ENCODE measurements around the gene MRPS18B. TPM values are rescaled to one million over a fixed set of nuclear protein-coding genes. Genes with fewer than 3 reads are reported as not detected.
"Not testable (repeated sequence)": the region's sequence is repeated elsewhere in the genome, so short reads cannot be mapped to it uniquely, and the experiment has no call there.

Gene MRPS18B
- total RNA-seq, 2 donors from 2014 or later, result 27.8 to 29.6 TPM

DNA sequence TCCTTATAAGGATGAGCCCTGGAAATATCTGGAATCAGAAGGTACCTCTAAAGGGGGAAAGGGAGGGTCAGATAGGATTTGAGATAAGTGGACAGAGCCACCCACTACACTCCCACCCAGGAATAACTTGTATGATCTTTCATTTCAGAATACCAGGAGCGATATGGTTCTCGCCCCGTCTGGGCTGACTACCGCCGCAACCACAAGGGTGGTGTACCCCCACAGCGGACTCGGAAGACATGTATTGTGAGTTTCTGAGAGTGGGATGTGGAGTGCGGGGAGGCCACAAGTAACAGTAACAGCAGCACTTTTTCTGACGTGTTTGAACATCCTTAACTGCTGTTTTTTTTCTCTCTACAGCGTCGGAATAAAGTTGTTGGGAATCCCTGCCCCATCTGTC is 1.9 kb downstream of the MRPS18B start:
- peak; percentile 35 for DNase-seq (ENCODE audit: low spot score)
- intact Hi-C loops (cut with DNase I), result no loop called here

- intact Hi-C loops (cut with DNase I), result loop anchor here in 1 of 2 donors (10.0 kb wide), 1 partner anchor 99 kb away; the partner anchor contains the start of gene TUBB
These were observed 7.9 kb downstream of the MRPS18B start for GRCh38 chr6:30625511-30625910.

GRCh38 chr6:30626484-30627366 is 9.1 kb downstream of the MRPS18B start, which contains the start of gene ATAT1:
Gene ATAT1 (plus strand): TSS chr6:30626874.
- intact Hi-C loops (cut with DNase I), result loop anchor here in 1 of 2 donors (10.0 kb wide), 1 partner anchor 98 kb away; the partner anchor contains the start of gene TUBB
- DNase-seq (ENCODE audit: low spot score), result peak; percentile 97

More at GRCh38 chr6:30625511-30625910, 7.9 kb downstream of the MRPS18B start:
- peak; percentile 37 for DNase-seq (ENCODE audit: low spot score)

DNA sequence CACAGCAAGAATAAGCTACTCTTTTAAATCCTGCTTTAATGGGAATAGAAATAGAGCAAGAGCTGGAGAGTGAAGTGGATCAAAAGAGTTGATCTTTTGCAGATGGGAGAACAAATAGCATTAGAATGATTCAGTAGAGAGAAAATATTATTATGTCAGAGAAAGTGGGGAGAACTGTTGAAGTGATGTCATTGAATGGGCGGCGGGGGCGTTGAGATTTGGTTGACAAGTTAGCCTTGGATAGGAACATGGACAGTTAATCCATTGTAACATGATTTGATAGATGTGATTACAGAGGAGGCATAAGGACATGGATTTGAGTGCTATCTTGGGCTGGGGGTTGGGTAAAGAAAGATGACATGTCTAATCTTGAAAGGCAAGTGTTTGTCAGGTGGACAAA is 18.2 kb downstream of the MRPS18B start:
- DNase-seq (ENCODE audit: low spot score), result no peak
- intact Hi-C loops (cut with DNase I), result no loop called here

DNA sequence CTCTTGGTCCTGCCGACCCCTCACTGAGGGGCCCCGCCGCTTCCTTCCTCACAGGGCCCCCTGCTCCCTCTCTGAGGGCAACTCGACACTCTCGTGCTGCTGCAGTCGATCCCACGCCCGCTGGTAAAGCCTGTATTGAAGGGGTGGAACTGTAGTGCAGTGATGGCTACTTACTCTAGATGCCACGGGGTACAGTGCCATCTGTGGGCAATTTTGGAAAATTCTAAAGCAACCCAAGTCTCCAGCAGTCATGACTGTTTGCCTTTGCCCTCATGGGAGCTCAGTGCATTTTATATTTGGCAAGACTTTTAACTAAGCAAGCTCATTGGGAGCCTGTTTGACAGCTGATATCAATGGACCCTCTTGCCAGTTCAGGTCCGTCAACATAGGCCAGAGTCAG is 22.8 kb downstream of the MRPS18B start:
- no peak for DNase-seq (ENCODE audit: low spot score)
- intact Hi-C loops (cut with DNase I), result no loop called here

DNA sequence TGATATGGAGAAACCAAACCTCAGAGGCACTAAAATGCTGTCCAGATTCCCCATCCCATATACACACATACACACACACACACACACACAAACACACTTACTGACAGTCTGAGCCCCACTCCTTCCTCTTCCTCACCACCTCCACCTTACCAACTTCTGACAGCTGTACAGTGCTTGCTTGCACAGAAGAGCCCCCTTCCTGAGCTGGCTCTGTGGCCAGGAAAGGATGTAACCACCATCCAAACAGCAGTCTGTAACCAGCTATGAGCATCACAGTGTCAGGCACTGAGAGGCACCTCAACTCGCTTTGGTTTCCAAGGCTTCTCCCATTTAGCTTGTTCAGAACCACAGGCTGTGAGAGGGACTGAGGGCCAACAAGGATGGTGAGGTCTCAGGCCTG is 23.4 kb downstream of the MRPS18B start:
- no peak for DNase-seq (ENCODE audit: low spot score)
- intact Hi-C loops (cut with DNase I), result no loop called here

DNA sequence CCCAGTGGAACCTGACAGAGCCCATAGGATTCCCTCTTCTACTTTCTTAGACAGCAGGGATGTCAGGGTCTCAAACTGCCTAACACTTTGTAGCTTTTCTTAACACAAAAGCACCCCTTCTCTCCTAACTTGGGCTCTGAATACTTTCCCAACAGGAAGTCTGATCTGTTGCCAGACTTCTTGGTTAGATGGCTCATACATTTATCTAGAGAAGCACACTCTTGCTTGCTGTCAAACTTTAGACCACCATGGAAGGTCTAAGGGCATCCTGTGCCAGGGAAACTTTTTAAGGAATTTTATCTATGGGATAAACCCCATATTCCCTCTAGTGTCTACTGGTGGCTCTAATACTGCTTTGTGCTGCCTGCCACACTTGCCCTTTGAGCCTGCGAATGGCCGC is 26.0 kb downstream of the MRPS18B start:
- no peak for DNase-seq (ENCODE audit: low spot score)
- intact Hi-C loops (cut with DNase I), result no loop called here

DNA sequence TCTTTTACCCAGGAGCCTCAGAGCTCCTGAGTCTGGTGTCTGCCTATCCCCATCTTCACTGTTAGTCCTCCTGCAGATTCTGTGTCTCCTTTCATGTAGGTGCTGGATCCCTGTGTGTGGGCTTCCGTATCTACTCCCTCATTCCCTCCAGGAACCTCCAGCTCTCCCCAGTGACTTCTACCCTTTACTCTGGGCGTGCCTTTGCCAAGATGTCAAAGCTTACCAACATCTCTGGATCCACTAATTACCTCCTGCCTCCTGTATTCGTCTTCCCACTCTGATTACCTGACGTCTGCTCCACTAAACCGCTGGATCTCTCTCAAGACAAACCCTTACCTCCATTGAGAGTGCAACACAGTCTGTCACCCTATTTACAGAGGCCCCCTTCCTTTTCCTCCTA is 27.1 kb downstream of the MRPS18B start:
- DNase-seq (ENCODE audit: low spot score), result no peak
- intact Hi-C loops (cut with DNase I), result no loop called here

DNA sequence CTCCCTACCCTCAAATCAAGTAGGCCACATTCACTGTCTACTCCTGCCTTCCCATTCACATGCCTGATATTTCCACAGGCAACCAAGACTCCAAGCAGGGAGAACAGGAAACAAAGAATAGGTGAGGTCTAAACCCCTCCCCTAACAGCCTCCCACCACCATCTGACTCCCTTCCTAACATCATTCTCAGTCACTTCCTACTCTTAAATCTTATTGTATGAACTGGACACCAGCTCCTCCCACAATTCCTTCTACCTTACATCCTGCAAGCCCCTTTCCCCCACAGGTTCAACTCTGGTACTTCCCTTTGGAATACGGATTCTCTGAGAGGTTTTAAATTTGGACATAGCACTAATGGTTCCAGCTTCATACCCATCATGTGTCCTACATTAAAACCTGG is 28.3 kb downstream of the MRPS18B start:
- no peak for DNase-seq (ENCODE audit: low spot score)
- intact Hi-C loops (cut with DNase I), result no loop called here

GRCh38 chr6:30646450-30647241 is 29.0 kb downstream of the MRPS18B start, which contains the start of gene C6orf136:
Gene C6orf136 (plus strand): TSS chr6:30647133. CDS start chr6:30647232, 99 bp downstream.
- intact Hi-C loops (cut with DNase I), result no loop called here
- peak; percentile 98 for DNase-seq (ENCODE audit: low spot score)

- intact Hi-C loops (cut with DNase I), result no loop called here
- peak; percentile 92 for DNase-seq (ENCODE audit: low spot score)
These were observed 29.8 kb downstream of the MRPS18B start for GRCh38 chr6:30647242-30648116.

GRCh38 chr6:30651143-30651542 is 33.5 kb downstream of the MRPS18B start:
- intact Hi-C loops (cut with DNase I), result no loop called here
- DNase-seq (ENCODE audit: low spot score), result no peak

- intact Hi-C loops (cut with DNase I), result no loop called here
- no peak for DNase-seq (ENCODE audit: low spot score)
These were observed 37.4 kb downstream of the MRPS18B start for GRCh38 chr6:30654798-30655742.

- no peak for DNase-seq (ENCODE audit: low spot score)
- intact Hi-C loops (cut with DNase I), result no loop called here
These were observed 38.1 kb downstream of the MRPS18B start for GRCh38 chr6:30655743-30656094.

GRCh38 chr6:30656513-30656912 is 38.9 kb downstream of the MRPS18B start:
- intact Hi-C loops (cut with DNase I), result no loop called here
- no peak for DNase-seq (ENCODE audit: low spot score)

- intact Hi-C loops (cut with DNase I), result no loop called here
- no peak for DNase-seq (ENCODE audit: low spot score)
These were observed 39.8 kb downstream of the MRPS18B start for GRCh38 chr6:30657454-30657853.

DNA sequence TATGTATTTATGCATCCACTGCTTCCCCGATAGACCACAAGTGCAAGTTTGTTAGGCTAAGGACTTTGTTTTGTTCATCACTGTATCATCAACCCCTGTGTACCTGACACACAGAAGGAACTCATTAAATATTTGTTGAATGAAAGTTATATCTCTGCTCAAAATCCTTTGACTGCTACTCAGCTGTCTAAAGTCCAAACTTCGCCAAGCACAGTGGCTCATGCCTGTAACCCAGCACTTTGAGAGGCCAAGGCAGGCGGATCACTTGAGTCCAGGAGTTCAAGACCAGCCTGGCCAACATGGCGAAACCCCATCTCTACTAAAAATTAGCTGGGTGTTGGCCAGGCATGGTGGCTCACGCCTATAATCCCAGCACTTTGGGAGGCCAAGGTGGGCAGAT is 40.3 kb downstream of the MRPS18B start:
- intact Hi-C loops (cut with DNase I); DNase-seq (ENCODE audit: low spot score): not testable (repeated sequence)

Data from posterior vena cava (tissue), 2 donors.